Natural killer cell (primary cell): ENCODE data around the gene SRPX2. TPM values are rescaled to one million over a fixed set of nuclear protein-coding genes. Genes with fewer than 3 reads are reported as not detected.
"Not testable (repeated sequence)": the region's sequence is repeated elsewhere in the genome, so short reads cannot be mapped to it uniquely, and the experiment has no call there.

Source experiments
- ATAC-seq, 3 donors: fragments of 150-1000 bp in 2 of 3; fragments of 200-7000 bp in 1 of 3; cut with Tn5 transposase; 1 replicate in 1 of 3; 2 replicates in 2 of 3; pipeline ENCODE4 v1.10.0; 2021; ENCODE audit warnings: mild to moderate bottlenecking in 2 of 3, moderate library complexity in 2 of 3
- DNase-seq, 2 donors: peaks; one replicate each; pipeline versions ENCODE4 v3.0.0 to v3.0.0-alpha.2; 2013 to 2021; ENCODE audit warnings: mixed read lengths in 1 of 2
- H3K27ac ChIP-seq: one replicate; pipeline ENCODE4 v1.5.1; 2013; ENCODE audit warnings: mild to moderate bottlenecking, low read length
- H3K27me3 ChIP-seq: one replicate; pipeline ENCODE4 v1.6.1; 2013; ENCODE audit warnings: low read length; ENCODE audit not compliant: control insufficient read depth, insufficient read depth
- H3K36me3 ChIP-seq: one replicate; pipeline ENCODE4 v1.6.1; 2013; ENCODE audit warnings: low read length; ENCODE audit not compliant: control insufficient read depth, insufficient read depth
- H3K4me1 ChIP-seq: one replicate; pipeline ENCODE4 v1.6.1; 2013; ENCODE audit warnings: low read length; ENCODE audit not compliant: control insufficient read depth, insufficient read depth
- H3K4me3 ChIP-seq: one replicate; pipeline ENCODE4 v1.5.1; 2013; ENCODE audit warnings: low read length
- H3K9me3 ChIP-seq: one replicate; pipeline ENCODE4 v1.6.1; 2013; ENCODE audit warnings: low read length; ENCODE audit not compliant: control insufficient read depth, insufficient read depth
- H3K27ac Mint-ChIP-seq, 2 donors: one replicate each; pipeline ENCODE4 v1.8.0; 2022; ENCODE audit warnings: mild to moderate bottlenecking in 2 of 2, mixed read lengths in 2 of 2, moderate library complexity in 1 of 2
- H3K27me3 Mint-ChIP-seq, 2 donors: one replicate each; pipeline ENCODE4 v1.8.0; 2022; ENCODE audit warnings: low read depth in 2 of 2, mixed read lengths in 2 of 2
- H3K36me3 Mint-ChIP-seq: one replicate; pipeline ENCODE4 v1.8.0; 2022; ENCODE audit warnings: mixed read lengths
- H3K4me1 Mint-ChIP-seq, 2 donors: one replicate each; pipeline ENCODE4 v1.8.0; 2022; ENCODE audit warnings: mixed read lengths in 2 of 2
- H3K4me3 Mint-ChIP-seq: one replicate; pipeline ENCODE4 v1.8.0; 2022; ENCODE audit warnings: mild to moderate bottlenecking, moderate library complexity, mixed read lengths
- H3K9me3 Mint-ChIP-seq, 2 donors: one replicate each; pipeline ENCODE4 v1.8.0; 2022; ENCODE audit warnings: mixed read lengths in 2 of 2
- WGBS: methylation state at CpG from one replicate; pipeline ENCODE4 v1.1.7; 2013; ENCODE audit warnings: missing lambda C conversion rate; ENCODE audit not compliant: insufficient coverage; 5-methylcytosine and 5-hydroxymethylcytosine counted together
- intact Hi-C: fragments of 100-400 bp; cut with micrococcal nuclease; formaldehyde crosslinking; loops from one replicate; pipeline ENCODE4 v1.14.2; 2022
- total RNA-seq, 4 donors: library from RNA; stranded (reverse); fragments of 120-200 nt in 1 of 4; gene quantifications; one replicate each; pipeline versions ENCODE4 v1.2.3 to v1.2.4, GENCODE V29; 2013 to 2022
- TF ChIP-seq, protein P1 (sequence below): fragments of 200-600 bp; IDR thresholded peaks from one replicate; pipeline ENCODE4 v1.8.0; 2022; ENCODE audit warnings: antibody characterized with exemption

SRPX2 gene
- total RNA-seq, 3 donors from 2014 or later (not counting 1 experiment from before 2014, with no cell fraction given): not detected

- Mint-ChIP-seq H3K27ac (no peak overlapping the region), H3K4me3 (no peak overlapping the region), H3K27me3 (no peaks in the 10 kb centered on the region), H3K9me3 (no peaks in the 10 kb centered on the region), H3K36me3 (no peaks in the 10 kb centered on the region), H3K4me1 (no peaks in the 10 kb centered on the region)
- H3K27me3 ChIP-seq: no peaks in the 10 kb centered on the region
- DNase-seq: no peak
- TF ChIP-seq, protein P1, sequence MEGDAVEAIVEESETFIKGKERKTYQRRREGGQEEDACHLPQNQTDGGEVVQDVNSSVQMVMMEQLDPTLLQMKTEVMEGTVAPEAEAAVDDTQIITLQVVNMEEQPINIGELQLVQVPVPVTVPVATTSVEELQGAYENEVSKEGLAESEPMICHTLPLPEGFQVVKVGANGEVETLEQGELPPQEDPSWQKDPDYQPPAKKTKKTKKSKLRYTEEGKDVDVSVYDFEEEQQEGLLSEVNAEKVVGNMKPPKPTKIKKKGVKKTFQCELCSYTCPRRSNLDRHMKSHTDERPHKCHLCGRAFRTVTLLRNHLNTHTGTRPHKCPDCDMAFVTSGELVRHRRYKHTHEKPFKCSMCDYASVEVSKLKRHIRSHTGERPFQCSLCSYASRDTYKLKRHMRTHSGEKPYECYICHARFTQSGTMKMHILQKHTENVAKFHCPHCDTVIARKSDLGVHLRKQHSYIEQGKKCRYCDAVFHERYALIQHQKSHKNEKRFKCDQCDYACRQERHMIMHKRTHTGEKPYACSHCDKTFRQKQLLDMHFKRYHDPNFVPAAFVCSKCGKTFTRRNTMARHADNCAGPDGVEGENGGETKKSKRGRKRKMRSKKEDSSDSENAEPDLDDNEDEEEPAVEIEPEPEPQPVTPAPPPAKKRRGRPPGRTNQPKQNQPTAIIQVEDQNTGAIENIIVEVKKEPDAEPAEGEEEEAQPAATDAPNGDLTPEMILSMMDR: no peak
- no peak for ATAC-seq
- H3K4me3 ChIP-seq: no peak overlapping the region
- no peak overlapping the region for H3K27ac ChIP-seq
- 91% methylated on average over 8 of the region's 8 CpGs for WGBS
- H3K9me3 ChIP-seq: no peaks in the 10 kb centered on the region
- no peaks in the 10 kb centered on the region for H3K36me3 ChIP-seq
- no peaks in the 10 kb centered on the region for H3K4me1 ChIP-seq
- intact Hi-C loops: no loop called here
Measured at GRCh38 chrX:100717363-100717762, 73.4 kb downstream of the SRPX2 start.

- H3K9me3 ChIP-seq: no peaks in the 10 kb centered on the region
- H3K36me3 ChIP-seq: no peaks in the 10 kb centered on the region
- Mint-ChIP-seq H3K9me3 (no peaks in the 10 kb centered on the region), H3K4me3 (no peak overlapping the region), H3K4me1 (no peaks in the 10 kb centered on the region), H3K36me3 (no peaks in the 10 kb centered on the region), H3K27me3 (no peaks in the 10 kb centered on the region), H3K27ac (no peak overlapping the region)
- H3K27ac ChIP-seq: no peak overlapping the region
- ATAC-seq (no peak), DNase-seq (no peak)
- no peak overlapping the region for H3K4me3 ChIP-seq
- H3K4me1 ChIP-seq: no peaks in the 10 kb centered on the region
- TF ChIP-seq, protein P1: no peak
- no peaks in the 10 kb centered on the region for H3K27me3 ChIP-seq
- 100% methylated on average over 2 of the region's 2 CpGs for WGBS
- intact Hi-C loops: no loop called here
Measured at GRCh38 chrX:100719139-100719538, 75.1 kb downstream of the SRPX2 start.

- H3K4me3 ChIP-seq: no peak overlapping the region
- no peaks in the 10 kb centered on the region for H3K36me3 ChIP-seq
- TF ChIP-seq, protein P1: no peak
- H3K4me1 ChIP-seq: no peaks in the 10 kb centered on the region
- no peaks in the 10 kb centered on the region for H3K36me3 Mint-ChIP-seq
- intact Hi-C loops: no loop called here
- no peak overlapping the region for H3K27ac Mint-ChIP-seq
- no peaks in the 10 kb centered on the region for H3K4me1 Mint-ChIP-seq
- no peaks in the 10 kb centered on the region for H3K27me3 ChIP-seq
- H3K9me3 Mint-ChIP-seq: no peaks in the 10 kb centered on the region
- no peak overlapping the region for H3K27ac ChIP-seq
- peaks cover 0 to 4% of the 10 kb centered on the region in 2 donors for H3K27me3 Mint-ChIP-seq
- no peaks in the 10 kb centered on the region for H3K9me3 ChIP-seq
- no peak overlapping the region for H3K4me3 Mint-ChIP-seq
- no peak for DNase-seq
- 100% methylated on average over 2 of the region's 2 CpGs for WGBS
- ATAC-seq: no peak
Measured at GRCh38 chrX:100720301-100720700, 76.3 kb downstream of the SRPX2 start.

DNA sequence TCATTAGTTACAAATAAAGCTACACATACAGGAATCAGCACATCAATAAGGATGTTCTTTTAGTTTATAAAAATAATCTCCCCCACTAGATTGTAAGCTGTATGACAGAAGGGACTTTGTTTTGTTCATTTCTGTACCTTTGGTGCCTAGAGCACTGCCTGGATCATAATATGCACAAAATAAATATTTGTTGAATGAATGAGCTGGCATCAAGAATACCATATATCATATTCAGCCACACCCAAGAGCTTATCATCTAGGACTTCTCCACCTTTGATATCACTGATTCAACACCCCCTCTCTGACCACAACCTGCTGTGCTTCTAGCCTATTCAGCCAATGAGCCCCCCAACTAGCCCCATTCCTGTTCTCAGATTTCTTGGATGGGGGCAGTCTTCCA is 77.3 kb downstream of the SRPX2 start:
- intact Hi-C loops: no loop called here
- no peak for ATAC-seq
- no peaks in the 10 kb centered on the region for H3K36me3 Mint-ChIP-seq
- H3K4me3 ChIP-seq: no peak overlapping the region
- H3K27me3 Mint-ChIP-seq: peaks cover 3 to 4% of the 10 kb centered on the region in 2 donors
- no peaks in the 10 kb centered on the region for H3K4me1 ChIP-seq
- TF ChIP-seq, protein P1: no peak
- no peak overlapping the region for H3K27ac Mint-ChIP-seq
- no peak for DNase-seq
- H3K4me1 Mint-ChIP-seq: no peaks in the 10 kb centered on the region
- H3K27me3 ChIP-seq: no peaks in the 10 kb centered on the region
- H3K4me3 Mint-ChIP-seq: no peak overlapping the region
- H3K36me3 ChIP-seq: no peaks in the 10 kb centered on the region
- no peaks in the 10 kb centered on the region for H3K9me3 Mint-ChIP-seq
- H3K9me3 ChIP-seq: no peaks in the 10 kb centered on the region
- no peak overlapping the region for H3K27ac ChIP-seq

- H3K36me3 ChIP-seq, H3K4me3 Mint-ChIP-seq, H3K4me1 Mint-ChIP-seq, H3K4me3 ChIP-seq, intact Hi-C loops, H3K9me3 Mint-ChIP-seq, DNase-seq, H3K4me1 ChIP-seq, H3K36me3 Mint-ChIP-seq, ATAC-seq, H3K27ac Mint-ChIP-seq, H3K27ac ChIP-seq, H3K9me3 ChIP-seq, H3K27me3 ChIP-seq: not testable (repeated sequence)
- WGBS: no CpG with 5 or more reads among the region's 30 CpGs
- peaks cover 10 to 25% of the 10 kb centered on the region in 2 donors for H3K27me3 Mint-ChIP-seq
Measured at GRCh38 chrX:100724006-100724405, 80.0 kb downstream of the SRPX2 start.
